ENCODE data around the gene CCNK.

CCNK gene

GRCh38 chr14:99480917-99481744 is at the start of gene CCNK:
TSS of gene CCNK (plus strand) at chr14:99481409. CDS start at chr14:99492678, 11,269 bp downstream.
- peak; percentile 98 for DNase-seq (ENCODE audit: low spot score)

- DNase-seq (ENCODE audit: low spot score) = no peak
These were observed 49.2 kb upstream of the CCNK start for GRCh38 chr14:99431986-99432385.

GRCh38 chr14:99432485-99432884 is 48.7 kb upstream of the CCNK start:
- no peak for DNase-seq (ENCODE audit: low spot score)

GRCh38 chr14:99435327-99435726 is 45.9 kb upstream of the CCNK start:
- DNase-seq (ENCODE audit: low spot score) = no peak

- DNase-seq (ENCODE audit: low spot score) = no peak
These were observed 44.7 kb upstream of the CCNK start for GRCh38 chr14:99436247-99437180.

GRCh38 chr14:99437706-99438105 is 43.5 kb upstream of the CCNK start:
- DNase-seq (ENCODE audit: low spot score) = no peak

- DNase-seq (ENCODE audit: low spot score) = no peak
These were observed 40.9 kb upstream of the CCNK start for GRCh38 chr14:99440278-99440677.

GRCh38 chr14:99441157-99441870 is 39.9 kb upstream of the CCNK start:
- DNase-seq (ENCODE audit: low spot score) = no peak

GRCh38 chr14:99441918-99442317 is 39.3 kb upstream of the CCNK start:
- DNase-seq (ENCODE audit: low spot score) = no peak

- no peak for DNase-seq (ENCODE audit: low spot score)
These were observed 35.3 kb upstream of the CCNK start for GRCh38 chr14:99445931-99446330.

GRCh38 chr14:99447739-99448138 is 33.5 kb upstream of the CCNK start:
- DNase-seq (ENCODE audit: low spot score) = no peak

GRCh38 chr14:99450266-99450665 is 30.9 kb upstream of the CCNK start:
- no peak for DNase-seq (ENCODE audit: low spot score)

- no peak for DNase-seq (ENCODE audit: low spot score)
These were observed 30.0 kb upstream of the CCNK start for GRCh38 chr14:99451234-99451633.

- DNase-seq (ENCODE audit: low spot score) = no peak
These were observed 28.2 kb upstream of the CCNK start for GRCh38 chr14:99452968-99453367.

GRCh38 chr14:99454246-99454645 is 27.0 kb upstream of the CCNK start:
- DNase-seq (ENCODE audit: low spot score) = peak; percentile 33

GRCh38 chr14:99459481-99460100 is 21.6 kb upstream of the CCNK start:
- no peak for DNase-seq (ENCODE audit: low spot score)

GRCh38 chr14:99460793-99461192 is 20.4 kb upstream of the CCNK start:
- DNase-seq (ENCODE audit: low spot score) = no peak

- DNase-seq (ENCODE audit: low spot score) = no peak
These were observed 19.7 kb upstream of the CCNK start for GRCh38 chr14:99461411-99462085.

- DNase-seq (ENCODE audit: low spot score) = no peak
These were observed 19.0 kb upstream of the CCNK start for GRCh38 chr14:99462210-99462609.

GRCh38 chr14:99463974-99464373 is 17.2 kb upstream of the CCNK start:
- no peak for DNase-seq (ENCODE audit: low spot score)

GRCh38 chr14:99465288-99465687 is 15.9 kb upstream of the CCNK start:
- no peak for DNase-seq (ENCODE audit: low spot score)

Data from AG20443 (cell line).